Gastrocnemius medialis (tissue), 4 donors: Measurements from ENCODE around the gene KIF16B.

ENCODE experiments used
- CTCF ChIP-seq, 5 experiments: fragments of 450-650 bp in 3 of 5; fragments of 200-600 bp in 2 of 5; sonication (generic) in 2 of 5; IDR thresholded peaks in 4 of 5; conservative IDR thresholded peaks in 1 of 5; 1 replicate in 4 of 5; 2 replicates in 1 of 5; pipeline ENCODE4 v1.5.1; 2016 to 2019; ENCODE audit warnings: antibody characterized with exemption in 5 of 5, mild to moderate bottlenecking in 3 of 5, moderate library complexity in 3 of 5
- POLR2A ChIP-seq, 2 donors: fragments of 450-650 bp; IDR thresholded peaks; one replicate each; pipeline ENCODE4 v1.6.1; 2017; ENCODE audit warnings: antibody characterized with exemption in 2 of 2, mild to moderate bottlenecking in 2 of 2, moderate library complexity in 2 of 2

- no peak for TF ChIP-seq POLR2A (IDR thresholded peaks at IDR 0.05)
- no peak for TF ChIP-seq CTCF (IDR thresholded peaks at IDR 0.05 in 4 of 5, conservative IDR thresholded peaks at IDR 0.05 in 1 of 5)
Observed at GRCh38 chr20:16263582-16263981, 309.7 kb downstream of the KIF16B start.
